Colonic mucosa (tissue), 4 donors: ENCODE measurements around the gene PADI3. TPM values are rescaled to one million over a fixed set of nuclear protein-coding genes. Genes with fewer than 3 reads are reported as not detected.

Experiments
- DNase-seq: peaks from one replicate; pipeline ENCODE4 v3.0.0-alpha.2; 2020
- H3K27ac ChIP-seq: fragments of 200-600 bp; one replicate; pipeline ENCODE4 v1.8.0; 2021
- H3K27me3 ChIP-seq: fragments of 200-600 bp; one replicate; pipeline ENCODE4 v1.8.0; 2021
- H3K36me3 ChIP-seq: fragments of 200-600 bp; one replicate; pipeline ENCODE4 v1.8.0; 2021
- H3K4me1 ChIP-seq: fragments of 200-600 bp; one replicate; pipeline ENCODE4 v1.8.0; 2021; ENCODE audit warnings: mild to moderate bottlenecking
- H3K4me3 ChIP-seq: fragments of 200-600 bp; one replicate; pipeline ENCODE4 v1.8.0; 2021
- H3K9ac ChIP-seq, 2 donors: one replicate each; pipeline ENCODE4 v1.7.0; 2013; ENCODE audit warnings: control low read depth in 2 of 2, low read depth in 2 of 2, low read length in 2 of 2
- H3K9me3 ChIP-seq: fragments of 200-600 bp; one replicate; pipeline ENCODE4 v1.8.0; 2021
- CTCF ChIP-seq: fragments of 200-600 bp; IDR thresholded peaks from one replicate; pipeline ENCODE4 v1.8.0; 2022; ENCODE audit warnings: antibody characterized with exemption, mild to moderate bottlenecking
- intact Hi-C: fragments of 100-400 bp; cut with DNase I; formaldehyde crosslinking; loops from one replicate; pipeline ENCODE4 v1.14.1; 2022
- total RNA-seq, 2 donors: library from RNA; stranded (reverse); fragmentation: NEBNext Ultra II Directional in 1 of 2; extraction: Animal tissue kit (Norgen Biotek cat#: 25700) in 1 of 2; gene quantifications; one replicate each; pipeline ENCODE4 v1.2.1, GENCODE V29; 2021
- donor health status: healthy.
- donor health status: DM: no; HTN: no; CAD: no.
- donor health status: DM: no; HTN: no; CAD: no.

Gene PADI3
- total RNA-seq, 2 donors from 2014 or later, result 0.13 TPM; not detected in 1

GRCh38 chr1:17265162-17265561 is 16.3 kb downstream of the PADI3 start:
- H3K9ac ChIP-seq, result no peak overlapping the region
- DNase-seq, result no peak
- intact Hi-C loops, result no loop called here

GRCh38 chr1:17265950-17266349 is 17.1 kb downstream of the PADI3 start:
- Histone ChIP-seq H3K4me1 (no peaks in the 10 kb centered on the region), H3K9me3 (no peaks in the 10 kb centered on the region), H3K9ac (no peak overlapping the region), H3K27ac (no peak overlapping the region), H3K27me3 (no peaks in the 10 kb centered on the region), H3K36me3 (no peaks in the 10 kb centered on the region), H3K4me3 (no peak overlapping the region)
- TF ChIP-seq CTCF, result no peak
- no peak for DNase-seq
- intact Hi-C loops, result no loop called here

More at GRCh38 chr1:17265162-17265561, 16.3 kb downstream of the PADI3 start:
- no peak for TF ChIP-seq CTCF
- Histone ChIP-seq H3K9me3 (no peaks in the 10 kb centered on the region), H3K4me3 (no peak overlapping the region), H3K36me3 (no peaks in the 10 kb centered on the region), H3K4me1 (no peaks in the 10 kb centered on the region), H3K27ac (no peak overlapping the region), H3K27me3 (no peaks in the 10 kb centered on the region)

- no peak for DNase-seq
These were observed 22.2 kb downstream of the PADI3 start for GRCh38 chr1:17270891-17271765.

GRCh38 chr1:17272066-17272465 is 23.2 kb downstream of the PADI3 start:
- H3K4me3 ChIP-seq, result no peak overlapping the region
- intact Hi-C loops, result no loop called here

More at GRCh38 chr1:17270891-17271765, 22.2 kb downstream of the PADI3 start:
- no peaks in the 10 kb centered on the region for H3K36me3 ChIP-seq
- H3K9me3 ChIP-seq, result no peaks in the 10 kb centered on the region
- H3K9ac ChIP-seq, result no peak overlapping the region
- no peaks in the 10 kb centered on the region for H3K27me3 ChIP-seq
- no peak overlapping the region for H3K4me3 ChIP-seq
- H3K4me1 ChIP-seq, result no peaks in the 10 kb centered on the region
- no peak overlapping the region for H3K27ac ChIP-seq
- intact Hi-C loops, result no loop called here
- no peak for TF ChIP-seq CTCF

GRCh38 chr1:17272646-17273045 is 23.7 kb downstream of the PADI3 start:
- peak; percentile 80 for DNase-seq
- no peak overlapping the region for H3K4me3 ChIP-seq
- peak overlapping the region in 1 of 2 donors; percentile 8 for H3K9ac ChIP-seq
- H3K36me3 ChIP-seq, result no peaks in the 10 kb centered on the region
- H3K9me3 ChIP-seq, result no peaks in the 10 kb centered on the region
- H3K27ac ChIP-seq, result peak overlapping the region; percentile 8
- TF ChIP-seq CTCF, result no peak
- no peaks in the 10 kb centered on the region for H3K4me1 ChIP-seq
- H3K27me3 ChIP-seq, result no peaks in the 10 kb centered on the region
- intact Hi-C loops, result no loop called here

More at GRCh38 chr1:17272066-17272465, 23.2 kb downstream of the PADI3 start:
- H3K27ac ChIP-seq, result no peak overlapping the region
- no peaks in the 10 kb centered on the region for H3K9me3 ChIP-seq
- H3K9ac ChIP-seq, result no peak overlapping the region
- DNase-seq, result no peak
- no peaks in the 10 kb centered on the region for H3K27me3 ChIP-seq
- no peaks in the 10 kb centered on the region for H3K4me1 ChIP-seq
- H3K36me3 ChIP-seq, result no peaks in the 10 kb centered on the region
- TF ChIP-seq CTCF, result no peak
